CD4-positive, alpha-beta T cell (primary cell): Measurements from ENCODE around the gene C11orf54. TPM values are rescaled to one million over a fixed set of nuclear protein-coding genes. Genes with fewer than 3 reads are reported as not detected.

Experiments
- ATAC-seq: fragments of 200-7000 bp; cut with Tn5 transposase; one replicate; pipeline ENCODE4 v1.10.0; 2022; ENCODE audit warnings: mild to moderate bottlenecking; ENCODE audit not compliant: poor library complexity
- CTCF ChIA-PET: fragments of 350-600 bp; sonication (Branson Sonifier 250); formaldehyde crosslinking; loops from one replicate; lab custom pipeline; 2021; ENCODE audit warnings: antibody characterized with exemption, inconsistent platforms; lab: Charles Lee
- POLR2A ChIA-PET: fragments of 350-600 bp; sonication (Branson Sonifier 250); formaldehyde crosslinking; loops from one replicate; lab custom pipeline; 2021; ENCODE audit warnings: antibody characterized with exemption, inconsistent platforms; lab: Charles Lee
- DNase-seq, 14 experiments: peaks; one replicate each; pipeline ENCODE4 v3.0.0-alpha.2; 2013 to 2020; ENCODE audit warnings: mixed read lengths in 2 of 14
- H3K27ac ChIP-seq, 2 donors: one replicate each; pipeline versions ENCODE4 v1.5.1 to v1.7.0; 2013; ENCODE audit warnings: low read length in 2 of 2, low read depth in 1 of 2, mild to moderate bottlenecking in 1 of 2
- H3K27me3 ChIP-seq, 2 experiments: 1 replicate in 1 of 2; 2 replicates in 1 of 2; pipeline versions ENCODE4 v1.6.1 to v1.7.0; 2013; ENCODE audit warnings: low read length in 2 of 2, control low read depth in 1 of 2, mild to moderate bottlenecking in 1 of 2, moderate library complexity in 1 of 2; ENCODE audit not compliant: insufficient read depth in 2 of 2, control insufficient read depth in 1 of 2
- H3K36me3 ChIP-seq: one replicate; pipeline ENCODE4 v1.6.1; 2013; ENCODE audit warnings: low read length, control low read depth; ENCODE audit not compliant: insufficient read depth
- H3K4me1 ChIP-seq: one replicate; pipeline ENCODE4 v1.6.1; 2013; ENCODE audit warnings: low read length, control low read depth; ENCODE audit not compliant: insufficient read depth
- H3K4me3 ChIP-seq: one replicate; pipeline ENCODE4 v1.5.1; 2013; ENCODE audit warnings: mild to moderate bottlenecking, low read length, moderate library complexity
- H3K9me3 ChIP-seq, 2 experiments: 1 replicate in 1 of 2; 2 replicates in 1 of 2; pipeline versions ENCODE4 v1.6.1 to v1.7.0; 2013; ENCODE audit warnings: low read length in 2 of 2, mild to moderate bottlenecking in 2 of 2, control low read depth in 1 of 2, moderate library complexity in 1 of 2; ENCODE audit not compliant: control insufficient read depth in 1 of 2, insufficient read depth in 1 of 2
- H3K27ac Mint-ChIP-seq: one replicate; pipeline ENCODE4 v1.8.0; 2020; ENCODE audit warnings: mixed read lengths
- H3K27me3 Mint-ChIP-seq: one replicate; pipeline ENCODE4 v1.8.0; 2021; ENCODE audit warnings: mixed read lengths
- H3K36me3 Mint-ChIP-seq: one replicate; pipeline ENCODE4 v1.8.0; 2021; ENCODE audit warnings: low read depth, mixed read lengths
- H3K4me1 Mint-ChIP-seq: one replicate; pipeline ENCODE4 v1.8.0; 2021; ENCODE audit warnings: low read depth, mixed read lengths
- H3K4me3 Mint-ChIP-seq: one replicate; pipeline ENCODE4 v1.8.0; 2020; ENCODE audit warnings: mild to moderate bottlenecking, mixed read lengths
- H3K9me3 Mint-ChIP-seq: one replicate; pipeline ENCODE4 v1.8.0; 2020; ENCODE audit warnings: mixed read lengths
- CTCF ChIP-seq: fragments of 200-600 bp; IDR thresholded peaks from one replicate; pipeline ENCODE4 v1.8.0; 2022; ENCODE audit warnings: antibody characterized with exemption, mild to moderate bottlenecking
- intact Hi-C, 2 experiments: fragments of 100-400 bp; cut with DNase I in 1 of 2; cut with micrococcal nuclease in 1 of 2; formaldehyde crosslinking; loops; one replicate each; pipeline versions ENCODE4 v1.15.1 to v1.9.0; 2023 to 2025; cut with DNase I, micrococcal nuclease
- total RNA-seq, 174 experiments: library from RNA in 2 of 174; stranded (reverse) in 2 of 174; gene quantifications; one replicate each; pipeline ENCODE4 v1.2.3 and lab custom pipeline; 2021 to 2026

C11orf54 gene
- total RNA-seq, 2 experiments from 2014 or later = 6.8 to 8.0 TPM

GRCh38 chr11:93732237-93732892 is 9.1 kb upstream of the C11orf54 start:
- Histone ChIP-seq H3K9me3 (no peaks in the 10 kb centered on the region), H3K27ac (no peak overlapping the region), H3K27me3 (no peaks in the 10 kb centered on the region), H3K4me3 (no peak overlapping the region), H3K36me3 (peaks cover 99% of the 10 kb centered on the region), H3K4me1 (peaks cover 15% of the 10 kb centered on the region)
- ATAC-seq (no peak), DNase-seq (no peak)
- H3K27me3 Mint-ChIP-seq = no peaks in the 10 kb centered on the region
- peak overlapping the region; percentile 98 for H3K27ac Mint-ChIP-seq
- ChIA-PET CTCF (interaction anchor here (1.8 kb wide), 1 partner anchor 8 kb away, joined by 3 read pairs; no protein-coding TSS in a partner anchor), POLR2A (interaction anchor here (3.8 kb wide), 1 partner anchor 9 kb away, joined by 22 read pairs; the partner anchor contains the start of genes C11orf54 and TAF1D)
- H3K4me3 Mint-ChIP-seq = no peak overlapping the region
- TF ChIP-seq CTCF = no peak
- no peaks in the 10 kb centered on the region for H3K9me3 Mint-ChIP-seq
- peaks cover 58% of the 10 kb centered on the region for H3K4me1 Mint-ChIP-seq
- peaks cover 98% of the 10 kb centered on the region for H3K36me3 Mint-ChIP-seq
- intact Hi-C loops = no loop called here

- Histone ChIP-seq H3K27ac (peak overlapping the region in 1 of 2 donors; percentile 10), H3K27me3 (no peaks in the 10 kb centered on the region), H3K36me3 (peaks cover 99% of the 10 kb centered on the region), H3K9me3 (no peaks in the 10 kb centered on the region), H3K4me3 (no peak overlapping the region), H3K4me1 (peaks cover 16% of the 10 kb centered on the region)
- no peak for DNase-seq
- ATAC-seq = no peak
- no peaks in the 10 kb centered on the region for H3K9me3 Mint-ChIP-seq
- TF ChIP-seq CTCF = no peak
- no peaks in the 10 kb centered on the region for H3K27me3 Mint-ChIP-seq
- intact Hi-C loops = no loop called here
- H3K4me1 Mint-ChIP-seq = peaks cover 69% of the 10 kb centered on the region
- H3K27ac Mint-ChIP-seq = peak overlapping the region; percentile 98
- POLR2A ChIA-PET = interaction anchor here (3.8 kb wide), 1 partner anchor 7 kb away, joined by 22 read pairs; the partner anchor contains the start of genes C11orf54 and TAF1D
- CTCF ChIA-PET = no interaction called here
- H3K36me3 Mint-ChIP-seq = peaks cover 98% of the 10 kb centered on the region
- no peak overlapping the region for H3K4me3 Mint-ChIP-seq
These were observed 8.0 kb upstream of the C11orf54 start for GRCh38 chr11:93733474-93733873.

GRCh38 chr11:93734427-93735222 is 6.8 kb upstream of the C11orf54 start:
- Histone ChIP-seq H3K36me3 (peaks cover 93% of the 10 kb centered on the region), H3K4me3 (no peak overlapping the region), H3K27me3 (no peaks in the 10 kb centered on the region), H3K4me1 (peaks cover 20% of the 10 kb centered on the region), H3K9me3 (no peaks in the 10 kb centered on the region), H3K27ac (no peak overlapping the region)
- Mint-ChIP-seq H3K27me3 (no peaks in the 10 kb centered on the region), H3K9me3 (no peaks in the 10 kb centered on the region), H3K4me3 (peak overlapping the region; percentile 20), H3K4me1 (peaks cover 81% of the 10 kb centered on the region), H3K36me3 (peaks cover 98% of the 10 kb centered on the region), H3K27ac (peak overlapping the region; percentile 98)
- DNase-seq (no peak), ATAC-seq (no peak)
- intact Hi-C loops = no loop called here
- CTCF ChIA-PET = no interaction called here
- POLR2A ChIA-PET = interaction anchor here (1.2 kb wide), 1 partner anchor 14 kb away, joined by 4 read pairs; no protein-coding TSS in a partner anchor
- TF ChIP-seq CTCF = no peak
